ENCODE measurements around the gene AEBP2. TPM values are rescaled to one million over a fixed set of nuclear protein-coding genes. Genes with fewer than 3 reads are reported as not detected.
"Not testable (repeated sequence)": the region's sequence is repeated elsewhere in the genome, so short reads cannot be mapped to it uniquely, and the experiment has no call there.

AEBP2 gene
- total and polyA plus RNA-seq, 8 donors, result 28.2 to 58.6 (median 54.2) TPM

GRCh38 chr12:19412844-19413243, 26.4 kb upstream of the AEBP2 start:
- ATAC-seq (no peak), DNase-seq (no peak)
- Histone ChIP-seq H3K9me3 (no peaks in the 10 kb centered on the region), H3K27ac (no peak overlapping the region), H3K27me3 (no peaks in the 10 kb centered on the region), H3K36me3 (no peaks in the 10 kb centered on the region), H3K4me3 (no peak overlapping the region), H3K4me1 (no peaks in the 10 kb centered on the region)
- intact Hi-C loops (cut with DNase I), result no loop called here
- TF ChIP-seq CTCF (IDR thresholded peaks at IDR 0.05), result no peak

GRCh38 chr12:19413582-19413981, 25.7 kb upstream of the AEBP2 start:
- H3K4me1 ChIP-seq; intact Hi-C loops (cut with DNase I); H3K9me3 ChIP-seq; H3K27me3 ChIP-seq; ATAC-seq; H3K4me3 ChIP-seq; H3K27ac ChIP-seq; H3K36me3 ChIP-seq; DNase-seq: not testable (repeated sequence)

- intact Hi-C loops (cut with DNase I), result no loop called here
- no peaks in the 10 kb centered on the region for H3K27me3 ChIP-seq
- no peak overlapping the region for H3K4me3 ChIP-seq
- no peak for TF ChIP-seq CTCF (IDR thresholded peaks at IDR 0.05)
- H3K9me3 ChIP-seq, result no peaks in the 10 kb centered on the region
- no peaks in the 10 kb centered on the region for H3K36me3 ChIP-seq
- no peak overlapping the region for H3K27ac ChIP-seq
- ATAC-seq, result no peak
- no peak for DNase-seq
- H3K4me1 ChIP-seq, result no peaks in the 10 kb centered on the region
These were observed 23.7 kb upstream of the AEBP2 start for GRCh38 chr12:19415563-19415962.

- Histone ChIP-seq H3K4me3 (no peak overlapping the region), H3K36me3 (no peaks in the 10 kb centered on the region), H3K9me3 (no peaks in the 10 kb centered on the region), H3K4me1 (no peaks in the 10 kb centered on the region), H3K27me3 (no peaks in the 10 kb centered on the region), H3K27ac (no peak overlapping the region)
- TF ChIP-seq CTCF (IDR thresholded peaks at IDR 0.05), result no peak
- ATAC-seq (no peak), DNase-seq (no peak)
- intact Hi-C loops (cut with DNase I), result no loop called here
These were observed 20.2 kb upstream of the AEBP2 start for GRCh38 chr12:19419086-19419485.

- no peaks in the 10 kb centered on the region for H3K4me1 ChIP-seq
- intact Hi-C loops (cut with DNase I), result no loop called here
- DNase-seq, result no peak
- no peak overlapping the region for H3K27ac ChIP-seq
- no peak overlapping the region for H3K4me3 ChIP-seq
- H3K9me3 ChIP-seq, result no peaks in the 10 kb centered on the region
- no peaks in the 10 kb centered on the region for H3K27me3 ChIP-seq
- TF ChIP-seq CTCF (IDR thresholded peaks at IDR 0.05), result no peak
- H3K36me3 ChIP-seq, result no peaks in the 10 kb centered on the region
- ATAC-seq, result no peak
These were observed 17.6 kb upstream of the AEBP2 start for GRCh38 chr12:19421503-19422282.

Data from left lung (tissue), 10 donors.